Activated naive CD8-positive, alpha-beta T cell (primary cell): ENCODE data around the gene KCNH3.

ENCODE experiments used
- H3K27ac Mint-ChIP-seq: one replicate; pipeline ENCODE4 v1.8.0; 2021; ENCODE audit warnings: mixed read lengths
- H3K27me3 Mint-ChIP-seq: one replicate; pipeline ENCODE4 v1.8.0; 2021; ENCODE audit warnings: mixed read lengths
- H3K36me3 Mint-ChIP-seq: one replicate; pipeline ENCODE4 v1.8.0; 2021; ENCODE audit warnings: mixed read lengths
- H3K4me1 Mint-ChIP-seq: one replicate; pipeline ENCODE4 v1.8.0; 2021; ENCODE audit warnings: low read depth, mixed read lengths
- H3K4me3 Mint-ChIP-seq: one replicate; pipeline ENCODE4 v1.8.0; 2021; ENCODE audit warnings: mild to moderate bottlenecking, mixed read lengths
- H3K9me3 Mint-ChIP-seq: one replicate; pipeline ENCODE4 v1.8.0; 2021; ENCODE audit warnings: low read depth, mixed read lengths

KCNH3 gene

GRCh38 chr12:49580572-49581535, 42.0 kb downstream of the KCNH3 start:
- Mint-ChIP-seq H3K27me3 (no peaks in the 10 kb centered on the region), H3K4me3 (no peak overlapping the region), H3K36me3 (peaks cover 3% of the 10 kb centered on the region), H3K4me1 (peaks cover 7% of the 10 kb centered on the region), H3K27ac (no peak overlapping the region), H3K9me3 (no peaks in the 10 kb centered on the region)

GRCh38 chr12:49582201-49582600, 43.4 kb downstream of the KCNH3 start:
- no peak overlapping the region for H3K27ac Mint-ChIP-seq
- no peak overlapping the region for H3K4me3 Mint-ChIP-seq
- H3K4me1 Mint-ChIP-seq = peaks cover 7% of the 10 kb centered on the region
- peaks cover 3% of the 10 kb centered on the region for H3K36me3 Mint-ChIP-seq
- no peaks in the 10 kb centered on the region for H3K9me3 Mint-ChIP-seq
- H3K27me3 Mint-ChIP-seq = no peaks in the 10 kb centered on the region

GRCh38 chr12:49582850-49583249, 44.0 kb downstream of the KCNH3 start:
- Mint-ChIP-seq H3K27me3 (no peaks in the 10 kb centered on the region), H3K27ac (no peak overlapping the region), H3K9me3 (no peaks in the 10 kb centered on the region)

GRCh38 chr12:49583366-49584094, 44.7 kb downstream of the KCNH3 start:
- Mint-ChIP-seq H3K27me3 (no peaks in the 10 kb centered on the region), H3K4me1 (peaks cover 7% of the 10 kb centered on the region), H3K4me3 (no peak overlapping the region), H3K27ac (no peak overlapping the region), H3K9me3 (no peaks in the 10 kb centered on the region), H3K36me3 (peaks cover 6% of the 10 kb centered on the region)

More at GRCh38 chr12:49582850-49583249, 44.0 kb downstream of the KCNH3 start:
- H3K4me3 Mint-ChIP-seq = no peak overlapping the region
- H3K36me3 Mint-ChIP-seq = peaks cover 4% of the 10 kb centered on the region
- peaks cover 7% of the 10 kb centered on the region for H3K4me1 Mint-ChIP-seq

GRCh38 chr12:49584591-49584990, 45.8 kb downstream of the KCNH3 start:
- Mint-ChIP-seq H3K36me3 (peaks cover 6% of the 10 kb centered on the region), H3K27ac (no peak overlapping the region), H3K4me3 (no peak overlapping the region), H3K4me1 (peaks cover 7% of the 10 kb centered on the region), H3K27me3 (no peaks in the 10 kb centered on the region), H3K9me3 (no peaks in the 10 kb centered on the region)

- Mint-ChIP-seq H3K27me3 (no peaks in the 10 kb centered on the region), H3K36me3 (peaks cover 13% of the 10 kb centered on the region), H3K4me3 (no peak overlapping the region), H3K4me1 (peaks cover 5% of the 10 kb centered on the region), H3K27ac (no peak overlapping the region), H3K9me3 (peaks cover 3% of the 10 kb centered on the region)
These were observed 46.9 kb downstream of the KCNH3 start for GRCh38 chr12:49585477-49586459.

GRCh38 chr12:49587174-49587908, 48.5 kb downstream of the KCNH3 start:
- Mint-ChIP-seq H3K4me3 (no peak overlapping the region), H3K36me3 (peaks cover 18% of the 10 kb centered on the region), H3K9me3 (peaks cover 3% of the 10 kb centered on the region), H3K4me1 (no peaks in the 10 kb centered on the region), H3K27me3 (no peaks in the 10 kb centered on the region), H3K27ac (no peak overlapping the region)

- Mint-ChIP-seq H3K9me3 (peaks cover 3% of the 10 kb centered on the region), H3K27ac (no peak overlapping the region), H3K36me3 (peaks cover 20% of the 10 kb centered on the region), H3K4me3 (no peak overlapping the region), H3K4me1 (no peaks in the 10 kb centered on the region), H3K27me3 (no peaks in the 10 kb centered on the region)
These were observed 49.5 kb downstream of the KCNH3 start for GRCh38 chr12:49588281-49588680.

GRCh38 chr12:49588721-49589516, 50.1 kb downstream of the KCNH3 start:
- no peak overlapping the region for H3K27ac Mint-ChIP-seq
- H3K4me1 Mint-ChIP-seq = no peaks in the 10 kb centered on the region
- H3K36me3 Mint-ChIP-seq = peaks cover 18% of the 10 kb centered on the region
- peaks cover 3% of the 10 kb centered on the region for H3K9me3 Mint-ChIP-seq
- no peak overlapping the region for H3K4me3 Mint-ChIP-seq
- no peaks in the 10 kb centered on the region for H3K27me3 Mint-ChIP-seq

GRCh38 chr12:49598527-49598926, 59.7 kb downstream of the KCNH3 start:
- H3K4me3 Mint-ChIP-seq = no peak overlapping the region
- no peaks in the 10 kb centered on the region for H3K36me3 Mint-ChIP-seq
- H3K4me1 Mint-ChIP-seq = no peaks in the 10 kb centered on the region
- H3K9me3 Mint-ChIP-seq = no peaks in the 10 kb centered on the region
- H3K27me3 Mint-ChIP-seq = no peaks in the 10 kb centered on the region
- H3K27ac Mint-ChIP-seq = no peak overlapping the region

- no peak overlapping the region for H3K27ac Mint-ChIP-seq
- no peaks in the 10 kb centered on the region for H3K27me3 Mint-ChIP-seq
- no peaks in the 10 kb centered on the region for H3K36me3 Mint-ChIP-seq
- no peak overlapping the region for H3K4me3 Mint-ChIP-seq
- no peaks in the 10 kb centered on the region for H3K9me3 Mint-ChIP-seq
- no peaks in the 10 kb centered on the region for H3K4me1 Mint-ChIP-seq
These were observed 61.1 kb downstream of the KCNH3 start for GRCh38 chr12:49599961-49600360.

- Mint-ChIP-seq H3K4me1 (peaks cover 4% of the 10 kb centered on the region), H3K9me3 (no peaks in the 10 kb centered on the region), H3K4me3 (no peak overlapping the region), H3K36me3 (no peaks in the 10 kb centered on the region), H3K27ac (no peak overlapping the region), H3K27me3 (no peaks in the 10 kb centered on the region)
These were observed 64.9 kb downstream of the KCNH3 start for GRCh38 chr12:49603721-49604120.

- no peak overlapping the region for H3K4me3 Mint-ChIP-seq
- H3K27ac Mint-ChIP-seq = no peak overlapping the region
These were observed 66.0 kb downstream of the KCNH3 start for GRCh38 chr12:49604856-49605255.

More at GRCh38 chr12:49604856-49605255, 66.0 kb downstream of the KCNH3 start:
- Mint-ChIP-seq H3K27me3 (no peaks in the 10 kb centered on the region), H3K4me1 (peaks cover 4% of the 10 kb centered on the region), H3K9me3 (no peaks in the 10 kb centered on the region), H3K36me3 (no peaks in the 10 kb centered on the region)
